ENCODE results near the gene PHF21B.
"Not testable (repeated sequence)": the region's sequence is repeated elsewhere in the genome, so short reads cannot be mapped to it uniquely, and the experiment has no call there.

Gene PHF21B

GRCh38 chr22:45009606-45010531, at the start of gene PHF21B:
Gene PHF21B (minus strand): TSS chr22:45010005. CDS start chr22:45009549, 456 bp downstream.
- DNase-seq (ENCODE audit: insufficient read length, low spot score), result peak; percentile 54
- no peak for FAIRE-seq

- DNase-seq (ENCODE audit: insufficient read length, low spot score) (no peak), FAIRE-seq (no peak)
These were observed 49.5 kb upstream of the PHF21B start for GRCh38 chr22:45059296-45059695.

GRCh38 chr22:45058622-45058912, 48.8 kb upstream of the PHF21B start:
- FAIRE-seq (no peak), DNase-seq (ENCODE audit: insufficient read length, low spot score) (no peak)

GRCh38 chr22:45055936-45056335, 46.1 kb upstream of the PHF21B start:
- FAIRE-seq (no peak), DNase-seq (ENCODE audit: insufficient read length, low spot score) (no peak)

- DNase-seq (ENCODE audit: insufficient read length, low spot score), result no peak
- no peak for FAIRE-seq
These were observed 43.8 kb upstream of the PHF21B start for GRCh38 chr22:45053571-45053970.

- no peak for FAIRE-seq
- DNase-seq (ENCODE audit: insufficient read length, low spot score), result no peak
These were observed 43.3 kb upstream of the PHF21B start for GRCh38 chr22:45053094-45053493.

GRCh38 chr22:45052665-45053064, 42.9 kb upstream of the PHF21B start:
- not testable (repeated sequence) for FAIRE-seq; DNase-seq (ENCODE audit: insufficient read length, low spot score)

- no peak for FAIRE-seq
- no peak for DNase-seq (ENCODE audit: insufficient read length, low spot score)
These were observed 42.1 kb upstream of the PHF21B start for GRCh38 chr22:45051946-45052345.

GRCh38 chr22:45051419-45051818, 41.6 kb upstream of the PHF21B start:
- DNase-seq (ENCODE audit: insufficient read length, low spot score), result no peak
- FAIRE-seq, result no peak

GRCh38 chr22:45047260-45047659, 37.5 kb upstream of the PHF21B start:
- FAIRE-seq, result no peak
- no peak for DNase-seq (ENCODE audit: insufficient read length, low spot score)

- DNase-seq (ENCODE audit: insufficient read length, low spot score) (no peak), FAIRE-seq (no peak)
These were observed 35.4 kb upstream of the PHF21B start for GRCh38 chr22:45045208-45045607.

- DNase-seq (ENCODE audit: insufficient read length, low spot score) (no peak), FAIRE-seq (no peak)
These were observed 32.5 kb upstream of the PHF21B start for GRCh38 chr22:45042263-45042662.

- DNase-seq (ENCODE audit: insufficient read length, low spot score) (no peak), FAIRE-seq (no peak)
These were observed 29.3 kb upstream of the PHF21B start for GRCh38 chr22:45039133-45039532.

GRCh38 chr22:45036154-45036553, 26.3 kb upstream of the PHF21B start:
- DNase-seq (ENCODE audit: insufficient read length, low spot score) (no peak), FAIRE-seq (no peak)

- no peak for FAIRE-seq
These were observed 25.0 kb upstream of the PHF21B start for GRCh38 chr22:45034821-45035220.

GRCh38 chr22:45034156-45034555, 24.4 kb upstream of the PHF21B start:
- DNase-seq (ENCODE audit: insufficient read length, low spot score) (no peak), FAIRE-seq (no peak)

More at GRCh38 chr22:45034821-45035220, 25.0 kb upstream of the PHF21B start:
- no peak for DNase-seq (ENCODE audit: insufficient read length, low spot score)

- FAIRE-seq (no peak), DNase-seq (ENCODE audit: insufficient read length, low spot score) (no peak)
These were observed 23.3 kb upstream of the PHF21B start for GRCh38 chr22:45033136-45033535.

GRCh38 chr22:45031629-45032403, 22.0 kb upstream of the PHF21B start:
- no peak for FAIRE-seq
- DNase-seq (ENCODE audit: insufficient read length, low spot score), result no peak

GRCh38 chr22:45029501-45029900, 19.7 kb upstream of the PHF21B start:
- FAIRE-seq (no peak), DNase-seq (ENCODE audit: insufficient read length, low spot score) (no peak)

GRCh38 chr22:45026511-45026910, 16.7 kb upstream of the PHF21B start:
- FAIRE-seq, result no peak
- no peak for DNase-seq (ENCODE audit: insufficient read length, low spot score)

GRCh38 chr22:45023431-45023830, 13.6 kb upstream of the PHF21B start:
- DNase-seq (ENCODE audit: insufficient read length, low spot score) (no peak), FAIRE-seq (no peak)

Data from HTR-8/SVneo (cell line).